T-helper 2 cell treated with Interferon-gamma antibody and Interleukin-4, amounts not matched to agents 5 μg/mL and 100 μg/mL, for 36 hours (primary cell): Measurements from ENCODE around the gene SEC24D.

ENCODE experiments used
- DNase-seq: peaks from one replicate; pipeline ENCODE4 v3.0.0; 2021; ENCODE audit warnings: low spot score
- H3K27ac Mint-ChIP-seq: one replicate; pipeline ENCODE4 v1.8.0; 2021; ENCODE audit warnings: mild to moderate bottlenecking, mixed read lengths
- H3K27me3 Mint-ChIP-seq: one replicate; pipeline ENCODE4 v1.8.0; 2021; ENCODE audit warnings: low read depth, mixed read lengths
- H3K36me3 Mint-ChIP-seq: one replicate; pipeline ENCODE4 v1.8.0; 2021; ENCODE audit warnings: low read depth, mixed read lengths
- H3K4me1 Mint-ChIP-seq: one replicate; pipeline ENCODE4 v1.8.0; 2021; ENCODE audit warnings: low read depth, mixed read lengths
- H3K4me3 Mint-ChIP-seq: one replicate; pipeline ENCODE4 v1.8.0; 2022; ENCODE audit warnings: mild to moderate bottlenecking, moderate library complexity, mixed read lengths
- H3K9me3 Mint-ChIP-seq: one replicate; pipeline ENCODE4 v1.8.0; 2021; ENCODE audit warnings: mixed read lengths

The SEC24D gene

DNA sequence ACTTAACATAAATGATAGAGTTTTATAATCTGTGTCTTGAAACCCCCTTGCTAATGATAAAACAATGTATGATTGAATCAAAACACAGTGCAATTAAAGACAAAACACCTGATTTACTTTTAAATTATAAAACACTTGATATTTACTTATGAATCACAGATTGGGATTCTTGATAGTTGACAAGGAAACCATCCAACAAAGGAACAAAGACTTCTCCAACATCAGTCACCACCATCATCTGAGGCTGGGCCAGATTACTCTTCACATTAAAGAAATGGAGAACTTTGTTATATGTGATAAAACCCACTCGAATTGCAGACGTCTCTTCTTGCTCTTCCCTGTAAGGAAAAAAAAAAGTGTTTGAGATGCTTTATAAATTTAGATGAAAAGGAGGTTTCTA is 83.4 kb downstream of the SEC24D start:
- DNase-seq: no peak
- Mint-ChIP-seq H3K9me3 (no peaks in the 10 kb centered on the region), H3K36me3 (peaks cover 25% of the 10 kb centered on the region), H3K4me1 (peaks cover 5% of the 10 kb centered on the region), H3K4me3 (no peak overlapping the region), H3K27ac (no peak overlapping the region), H3K27me3 (no peaks in the 10 kb centered on the region)

GRCh38 chr4:118751629-118752323 is 84.2 kb downstream of the SEC24D start:
- Mint-ChIP-seq H3K27me3 (no peaks in the 10 kb centered on the region), H3K4me3 (no peak overlapping the region), H3K9me3 (no peaks in the 10 kb centered on the region), H3K27ac (no peak overlapping the region), H3K4me1 (peaks cover 5% of the 10 kb centered on the region), H3K36me3 (peaks cover 21% of the 10 kb centered on the region)
- DNase-seq: no peak

- Mint-ChIP-seq H3K4me3 (no peak overlapping the region), H3K9me3 (no peaks in the 10 kb centered on the region), H3K27ac (no peak overlapping the region), H3K4me1 (peaks cover 1% of the 10 kb centered on the region), H3K27me3 (no peaks in the 10 kb centered on the region), H3K36me3 (peaks cover 22% of the 10 kb centered on the region)
- no peak for DNase-seq
Observed at GRCh38 chr4:118749347-118749988, 86.5 kb downstream of the SEC24D start.

GRCh38 chr4:118746251-118746919 is 89.5 kb downstream of the SEC24D start:
- Mint-ChIP-seq H3K36me3 (peaks cover 24% of the 10 kb centered on the region), H3K27me3 (no peaks in the 10 kb centered on the region), H3K4me3 (no peak overlapping the region), H3K27ac (no peak overlapping the region), H3K9me3 (no peaks in the 10 kb centered on the region), H3K4me1 (no peaks in the 10 kb centered on the region)
- DNase-seq: no peak

GRCh38 chr4:118745357-118745756 is 90.6 kb downstream of the SEC24D start:
- Mint-ChIP-seq H3K9me3 (no peaks in the 10 kb centered on the region), H3K27ac (no peak overlapping the region), H3K4me3 (no peak overlapping the region), H3K36me3 (peaks cover 27% of the 10 kb centered on the region), H3K4me1 (no peaks in the 10 kb centered on the region), H3K27me3 (no peaks in the 10 kb centered on the region)
- no peak for DNase-seq

DNA sequence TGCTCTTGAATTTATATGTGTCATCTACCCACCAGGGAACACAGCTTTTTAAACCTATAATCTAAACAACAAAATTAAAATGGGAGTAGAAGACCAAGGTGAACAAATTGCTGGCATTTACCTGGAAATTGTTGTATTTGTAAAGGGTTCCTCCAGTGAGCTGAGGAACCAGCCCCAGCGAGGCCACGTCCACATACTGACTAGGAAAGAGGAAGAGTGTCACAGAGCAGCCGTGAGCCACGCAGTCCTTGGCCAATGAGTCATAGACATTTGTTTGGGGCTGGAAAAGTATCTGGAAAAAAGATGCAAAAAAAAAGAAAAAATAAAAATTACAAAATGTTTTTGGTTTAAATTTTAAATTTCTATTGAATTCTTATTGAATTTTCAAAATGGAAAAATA is 92.1 kb downstream of the SEC24D start:
- H3K4me3 Mint-ChIP-seq: no peak overlapping the region
- peaks cover 34% of the 10 kb centered on the region for H3K36me3 Mint-ChIP-seq
- H3K27me3 Mint-ChIP-seq: no peaks in the 10 kb centered on the region
- no peaks in the 10 kb centered on the region for H3K9me3 Mint-ChIP-seq
- no peak for DNase-seq
- H3K4me1 Mint-ChIP-seq: no peaks in the 10 kb centered on the region
- H3K27ac Mint-ChIP-seq: no peak overlapping the region

- H3K4me1 Mint-ChIP-seq: no peaks in the 10 kb centered on the region
- no peaks in the 10 kb centered on the region for H3K27me3 Mint-ChIP-seq
- H3K4me3 Mint-ChIP-seq: no peak overlapping the region
- peaks cover 48% of the 10 kb centered on the region for H3K36me3 Mint-ChIP-seq
- H3K27ac Mint-ChIP-seq: no peak overlapping the region
- no peak for DNase-seq
- no peaks in the 10 kb centered on the region for H3K9me3 Mint-ChIP-seq
Observed at GRCh38 chr4:118742050-118742449, 93.9 kb downstream of the SEC24D start.

DNA sequence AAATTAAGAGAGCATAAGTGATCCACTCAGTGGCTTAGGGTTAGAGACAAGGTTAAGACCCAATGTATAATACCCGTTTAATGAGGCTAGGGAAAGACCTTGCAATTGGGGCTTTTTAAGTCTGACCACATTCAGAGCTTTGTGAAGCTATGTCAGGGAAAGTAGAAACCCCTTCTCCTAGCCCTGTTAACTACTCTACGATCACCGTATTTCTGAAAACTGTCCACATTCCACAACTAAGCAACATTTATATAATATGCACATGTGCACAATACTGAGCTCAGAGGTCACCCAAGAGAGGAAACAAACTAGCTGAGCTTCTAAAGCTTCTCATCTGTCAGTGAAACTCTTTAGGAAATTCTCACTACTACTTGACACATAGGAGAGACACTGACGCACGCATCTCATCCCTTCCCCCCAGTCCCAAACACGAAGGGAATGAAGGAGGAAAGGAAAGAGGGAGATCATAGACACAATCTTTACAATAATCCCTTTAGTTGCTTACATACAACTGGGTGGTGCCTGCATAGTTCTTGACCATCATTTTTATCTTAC is 94.5 kb downstream of the SEC24D start:
- peaks cover 50% of the 10 kb centered on the region for H3K36me3 Mint-ChIP-seq
- no peak for DNase-seq
- H3K9me3 Mint-ChIP-seq: no peaks in the 10 kb centered on the region
- no peaks in the 10 kb centered on the region for H3K27me3 Mint-ChIP-seq
- no peak overlapping the region for H3K27ac Mint-ChIP-seq
- no peaks in the 10 kb centered on the region for H3K4me1 Mint-ChIP-seq
- no peak overlapping the region for H3K4me3 Mint-ChIP-seq

GRCh38 chr4:118740869-118741268 is 95.1 kb downstream of the SEC24D start:
- Mint-ChIP-seq H3K27me3 (no peaks in the 10 kb centered on the region), H3K4me3 (no peak overlapping the region), H3K9me3 (no peaks in the 10 kb centered on the region), H3K27ac (no peak overlapping the region), H3K36me3 (peaks cover 50% of the 10 kb centered on the region), H3K4me1 (no peaks in the 10 kb centered on the region)
- no peak for DNase-seq

DNA sequence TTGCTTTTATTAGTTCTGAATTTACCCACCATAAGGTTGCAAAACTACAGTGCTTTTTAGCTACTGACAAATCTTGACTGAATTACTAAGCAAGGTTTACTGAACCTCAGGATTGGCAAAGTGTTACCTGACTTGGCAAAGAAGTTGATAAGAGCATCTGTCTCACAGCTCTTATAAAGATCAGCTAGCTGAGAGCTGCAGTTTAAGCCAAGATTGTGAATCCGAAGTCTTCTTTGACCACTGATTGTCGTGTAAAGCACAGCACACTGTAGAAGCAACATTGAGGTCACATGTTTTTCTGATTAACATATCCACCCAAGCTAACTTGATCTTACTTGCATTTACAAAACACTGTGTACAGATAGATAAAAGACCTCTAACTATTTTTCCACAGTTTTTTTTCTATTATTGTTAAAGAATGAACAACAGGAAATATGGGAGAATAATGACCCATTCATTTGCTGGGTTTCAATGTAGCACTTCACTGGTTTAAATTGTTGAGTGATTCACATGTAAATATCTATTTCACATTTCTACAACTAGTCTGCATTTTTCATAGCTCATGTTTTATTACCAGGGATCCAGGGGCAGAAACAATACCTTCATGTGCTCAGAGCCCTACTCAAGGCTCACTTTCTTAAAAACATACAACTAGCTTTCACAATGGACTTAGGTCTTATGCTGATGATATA is 96.8 kb downstream of the SEC24D start:
- peaks cover 48% of the 10 kb centered on the region for H3K36me3 Mint-ChIP-seq
- H3K4me3 Mint-ChIP-seq: no peak overlapping the region
- H3K27ac Mint-ChIP-seq: no peak overlapping the region
- no peaks in the 10 kb centered on the region for H3K27me3 Mint-ChIP-seq
- H3K4me1 Mint-ChIP-seq: no peaks in the 10 kb centered on the region
- DNase-seq: no peak
- no peaks in the 10 kb centered on the region for H3K9me3 Mint-ChIP-seq

GRCh38 chr4:118738090-118738489 is 97.8 kb downstream of the SEC24D start:
- no peak for DNase-seq
- Mint-ChIP-seq H3K9me3 (no peaks in the 10 kb centered on the region), H3K4me1 (no peaks in the 10 kb centered on the region), H3K27me3 (no peaks in the 10 kb centered on the region), H3K36me3 (peaks cover 42% of the 10 kb centered on the region), H3K4me3 (no peak overlapping the region), H3K27ac (no peak overlapping the region)

GRCh38 chr4:118736900-118737299 is 99.0 kb downstream of the SEC24D start:
- no peak overlapping the region for H3K27ac Mint-ChIP-seq
- peaks cover 45% of the 10 kb centered on the region for H3K36me3 Mint-ChIP-seq
- no peak for DNase-seq
- no peak overlapping the region for H3K4me3 Mint-ChIP-seq
- no peaks in the 10 kb centered on the region for H3K4me1 Mint-ChIP-seq
- H3K27me3 Mint-ChIP-seq: no peaks in the 10 kb centered on the region
- no peaks in the 10 kb centered on the region for H3K9me3 Mint-ChIP-seq

GRCh38 chr4:118734491-118735205 is 101.3 kb downstream of the SEC24D start:
- no peak overlapping the region for H3K27ac Mint-ChIP-seq
- peaks cover 9% of the 10 kb centered on the region for H3K4me1 Mint-ChIP-seq
- H3K36me3 Mint-ChIP-seq: peaks cover 50% of the 10 kb centered on the region
- H3K27me3 Mint-ChIP-seq: no peaks in the 10 kb centered on the region
- H3K9me3 Mint-ChIP-seq: no peaks in the 10 kb centered on the region
- no peak overlapping the region for H3K4me3 Mint-ChIP-seq
- no peak for DNase-seq
